ENCODE data around the gene PIP5K1B.

DNA sequence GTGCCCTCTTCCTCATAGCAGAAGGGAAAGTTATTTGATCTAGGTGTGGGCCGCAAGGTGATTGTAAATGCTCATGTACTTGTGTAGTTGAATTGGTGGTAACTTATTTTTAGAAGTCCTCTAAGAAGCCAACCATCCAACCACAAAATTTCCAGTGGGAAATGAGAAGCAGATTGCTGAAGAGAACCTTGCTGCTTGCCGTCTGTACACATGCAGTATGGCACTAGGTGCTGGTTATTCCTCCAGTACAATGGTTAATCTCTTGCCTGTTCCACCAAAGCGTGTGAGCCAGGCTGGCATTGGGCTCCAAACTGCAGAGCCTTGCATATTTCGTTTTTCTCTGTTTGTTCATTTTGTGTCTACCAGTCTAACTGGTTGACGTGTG, 28.0 kb downstream of the PIP5K1B start:
- TF ChIP-seq POLR2A (IDR thresholded peaks at IDR 0.05): no peak
- TF ChIP-seq, protein P1, sequence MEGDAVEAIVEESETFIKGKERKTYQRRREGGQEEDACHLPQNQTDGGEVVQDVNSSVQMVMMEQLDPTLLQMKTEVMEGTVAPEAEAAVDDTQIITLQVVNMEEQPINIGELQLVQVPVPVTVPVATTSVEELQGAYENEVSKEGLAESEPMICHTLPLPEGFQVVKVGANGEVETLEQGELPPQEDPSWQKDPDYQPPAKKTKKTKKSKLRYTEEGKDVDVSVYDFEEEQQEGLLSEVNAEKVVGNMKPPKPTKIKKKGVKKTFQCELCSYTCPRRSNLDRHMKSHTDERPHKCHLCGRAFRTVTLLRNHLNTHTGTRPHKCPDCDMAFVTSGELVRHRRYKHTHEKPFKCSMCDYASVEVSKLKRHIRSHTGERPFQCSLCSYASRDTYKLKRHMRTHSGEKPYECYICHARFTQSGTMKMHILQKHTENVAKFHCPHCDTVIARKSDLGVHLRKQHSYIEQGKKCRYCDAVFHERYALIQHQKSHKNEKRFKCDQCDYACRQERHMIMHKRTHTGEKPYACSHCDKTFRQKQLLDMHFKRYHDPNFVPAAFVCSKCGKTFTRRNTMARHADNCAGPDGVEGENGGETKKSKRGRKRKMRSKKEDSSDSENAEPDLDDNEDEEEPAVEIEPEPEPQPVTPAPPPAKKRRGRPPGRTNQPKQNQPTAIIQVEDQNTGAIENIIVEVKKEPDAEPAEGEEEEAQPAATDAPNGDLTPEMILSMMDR (IDR thresholded peaks at IDR 0.05): no peak
